ENCODE measurements around the gene RECQL5.
"Not testable (repeated sequence)": the region's sequence is repeated elsewhere in the genome, so short reads cannot be mapped to it uniquely, and the experiment has no call there.

Gene RECQL5

DNA sequence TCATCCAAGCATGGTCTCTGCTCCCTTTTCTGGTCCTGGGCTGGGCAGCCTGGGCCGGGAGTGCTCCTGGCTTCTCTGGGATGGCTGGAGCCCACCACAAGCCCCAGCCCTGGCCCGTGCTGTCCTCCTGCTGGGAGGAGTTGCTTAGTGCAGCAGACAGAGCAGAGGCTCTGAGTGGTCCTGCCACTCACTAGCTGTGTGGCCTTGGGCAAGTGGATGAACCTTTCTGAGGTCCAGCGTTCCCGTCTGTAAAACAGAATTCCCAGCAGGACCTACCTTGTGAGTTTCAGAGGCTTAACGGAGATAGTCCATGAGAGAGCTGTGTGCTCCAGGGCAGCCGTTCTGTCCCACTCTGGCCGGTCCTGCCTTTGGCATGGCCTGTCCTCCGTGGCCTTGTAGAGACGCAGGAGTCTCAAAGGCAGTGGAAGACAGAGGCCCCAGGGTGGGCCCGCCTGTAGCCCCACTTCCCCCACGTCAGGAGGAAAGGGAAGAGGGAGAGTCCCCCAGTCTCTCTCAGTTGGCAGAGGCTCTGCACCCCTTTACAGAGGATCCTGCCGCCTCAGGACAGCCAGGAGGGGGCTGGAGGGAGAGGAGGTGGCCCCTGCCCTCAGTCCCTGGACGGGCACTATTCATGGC is 71.6 kb downstream of the RECQL5 start:
- DNase-seq, result no peak

- no peak for DNase-seq
Measured at GRCh38 chr17:75594499-75595283, 72.3 kb downstream of the RECQL5 start.

GRCh38 chr17:75593430-75593829 is 73.5 kb downstream of the RECQL5 start:
- not testable (repeated sequence) for DNase-seq

DNA sequence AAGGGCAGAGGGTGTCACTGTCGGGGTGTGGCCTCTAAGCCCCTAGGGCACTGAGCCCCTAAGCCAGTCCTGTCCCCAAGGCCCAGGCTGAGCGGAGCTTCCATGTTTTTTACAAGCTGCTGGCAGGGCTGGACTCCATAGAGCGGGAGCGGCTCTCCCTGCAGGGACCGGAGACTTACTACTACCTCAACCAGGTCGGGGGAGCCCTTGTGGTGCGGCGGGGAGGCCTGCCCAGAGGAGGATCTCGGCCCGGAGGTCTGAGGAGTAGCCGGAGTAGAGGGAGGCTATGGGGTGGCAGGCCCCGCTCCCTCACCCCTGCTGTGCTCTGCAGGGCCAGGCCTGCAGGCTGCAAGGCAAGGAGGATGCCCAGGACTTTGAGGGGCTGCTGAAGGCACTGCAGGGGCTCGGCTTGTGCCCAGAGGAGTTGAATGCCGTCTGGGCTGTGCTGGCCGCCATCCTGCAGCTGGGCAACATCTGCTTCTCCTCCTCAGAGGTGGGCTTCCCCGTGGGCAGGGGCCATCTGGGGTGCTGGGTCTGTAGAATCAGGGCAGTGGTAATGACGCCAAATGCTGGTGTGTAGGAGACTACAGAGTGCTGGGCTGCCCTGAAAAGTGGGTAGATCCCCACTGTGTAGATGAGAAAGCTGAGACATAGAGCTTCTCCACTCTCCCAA is 74.5 kb downstream of the RECQL5 start:
- no peak for DNase-seq

DNA sequence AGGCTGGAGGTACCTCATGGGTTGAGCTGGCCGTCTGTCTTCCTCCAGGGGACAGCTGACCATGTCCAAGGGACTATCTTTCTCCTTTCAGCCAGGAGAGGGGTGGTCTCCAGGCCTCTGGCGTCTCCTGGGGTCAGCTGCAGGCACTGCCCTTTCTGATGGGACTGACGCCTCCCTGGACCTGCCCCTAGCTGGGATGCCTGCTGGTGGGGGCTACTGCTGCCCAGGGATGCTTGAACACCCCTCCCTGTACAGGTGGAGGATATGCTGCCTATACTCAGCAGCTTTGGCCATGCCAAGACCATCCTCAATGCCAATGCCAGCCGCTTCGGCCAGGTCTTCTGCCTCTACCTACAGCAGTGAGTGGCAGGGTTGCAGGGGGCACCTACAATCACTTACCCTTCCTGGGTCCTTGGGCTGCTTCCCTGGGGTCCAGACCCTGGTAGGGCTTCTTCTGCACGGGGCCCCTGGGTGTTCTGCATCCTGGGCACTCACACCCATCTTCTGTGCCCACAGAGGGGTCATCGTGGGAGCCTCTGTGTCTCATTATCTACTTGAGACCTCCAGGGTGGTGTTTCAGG is 75.1 kb downstream of the RECQL5 start:
- DNase-seq, result no peak

GRCh38 chr17:75590849-75591721 is 75.9 kb downstream of the RECQL5 start:
- DNase-seq, result no peak

- no peak for DNase-seq
Measured at GRCh38 chr17:75590314-75590761, 76.6 kb downstream of the RECQL5 start.

- DNase-seq, result peak in 5 of 51 donors; percentile 9 to 15 (median 12)
Measured at GRCh38 chr17:75589919-75590303, 77.0 kb downstream of the RECQL5 start.

- peak; percentile 36 to 97 (median 86) for DNase-seq
Measured at GRCh38 chr17:75589012-75589918, 77.7 kb downstream of the RECQL5 start.

DNA sequence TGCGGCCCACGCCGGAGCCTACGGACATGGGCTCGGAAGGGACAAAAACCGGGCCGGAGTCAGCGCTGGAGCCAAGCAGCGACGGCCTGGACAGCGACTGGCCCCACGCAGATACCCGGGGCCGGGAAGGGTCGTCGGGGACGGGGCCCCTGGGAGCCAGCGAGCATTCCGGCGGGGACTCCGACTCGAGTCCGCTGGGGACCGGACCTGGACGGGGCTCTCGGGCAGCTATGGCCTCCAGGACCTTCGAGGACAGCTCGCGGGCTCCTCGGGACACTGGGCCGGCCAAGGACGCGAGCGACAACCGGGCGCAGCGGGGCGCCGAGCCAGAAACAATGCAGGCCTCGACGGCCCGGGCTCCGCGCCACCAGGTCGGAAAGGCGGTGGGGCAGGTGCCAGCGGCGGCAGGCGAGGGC is 78.3 kb downstream of the RECQL5 start:
- DNase-seq, result peak in 25 of 51 donors; percentile 26 to 76 (median 50)

DNA sequence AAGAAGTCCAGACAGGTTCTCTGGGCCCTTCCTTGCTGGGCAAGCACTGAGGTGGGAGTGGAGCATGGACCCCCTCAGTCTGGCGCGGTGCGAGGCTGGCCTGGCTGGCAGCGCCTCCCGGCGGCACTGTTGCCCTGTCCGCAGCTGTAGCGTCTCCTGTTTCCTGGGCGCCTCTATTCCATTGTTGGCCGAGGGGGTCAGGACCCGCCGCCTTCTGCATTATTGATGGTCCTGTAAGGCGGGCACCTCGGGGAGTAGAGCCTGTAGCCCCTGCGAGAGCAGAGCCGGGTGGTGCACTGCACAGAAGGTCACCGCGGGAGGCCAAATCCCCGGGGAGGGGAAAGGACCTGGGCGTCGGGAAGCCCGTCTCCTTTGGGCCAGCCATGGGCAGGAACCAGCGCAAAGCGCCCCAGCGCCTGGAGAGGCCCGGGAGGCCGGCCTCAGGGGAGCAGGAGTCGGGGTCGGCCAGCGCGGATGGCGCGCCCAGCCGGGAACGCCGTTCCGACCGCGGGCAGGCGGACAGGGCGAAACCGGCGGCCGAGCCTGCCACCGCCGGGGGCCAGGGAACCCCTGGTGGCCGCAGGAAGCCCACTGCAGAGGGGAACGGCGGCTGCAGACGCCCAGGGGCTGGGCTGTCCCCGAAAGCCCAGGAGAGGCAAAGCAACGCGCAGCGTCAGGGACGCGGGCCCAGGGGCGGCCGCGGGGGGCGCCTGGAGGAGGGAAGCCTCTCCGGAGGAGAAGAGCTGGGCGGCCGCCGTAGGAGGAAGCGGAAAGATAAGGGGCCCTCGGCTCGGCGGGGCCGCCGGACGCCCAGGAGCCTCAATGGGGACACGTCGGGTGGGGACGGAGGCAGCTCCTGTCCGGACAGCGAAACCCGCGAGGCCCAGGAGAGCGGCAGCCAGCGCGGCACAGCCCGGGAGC is 79.0 kb downstream of the RECQL5 start, which contains the start of gene MYO15B:
Gene MYO15B (plus strand): TSS at position 126 of the 921 bp plus-strand sequence. CDS start 258 bp downstream, at position 384.
- peak in 39 of 51 donors; percentile 11 to 69 (median 42) for DNase-seq

GRCh38 chr17:75584849-75585175 is 82.1 kb downstream of the RECQL5 start:
- no peak for DNase-seq

DNA sequence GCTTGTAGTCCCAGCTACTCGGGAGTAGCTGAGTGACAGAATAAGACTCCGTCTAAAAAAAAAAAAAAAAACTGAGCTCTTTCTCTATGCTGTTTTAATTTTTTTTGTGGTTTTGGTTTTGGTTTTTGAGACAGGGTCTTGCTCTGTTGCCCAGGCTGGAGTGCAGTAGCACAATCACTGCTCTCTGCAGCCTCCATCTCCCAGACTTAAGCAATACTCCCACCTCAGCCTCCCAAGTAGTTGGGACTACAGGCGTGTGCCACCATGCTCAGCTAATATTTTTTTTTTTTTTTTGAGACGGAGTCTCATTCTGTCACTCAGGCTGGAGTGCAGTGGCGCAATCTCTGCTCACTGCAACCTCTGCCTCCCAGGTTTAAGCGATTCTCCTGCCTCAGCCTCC is 83.8 kb downstream of the RECQL5 start:
- DNase-seq, result not testable (repeated sequence)

DNA sequence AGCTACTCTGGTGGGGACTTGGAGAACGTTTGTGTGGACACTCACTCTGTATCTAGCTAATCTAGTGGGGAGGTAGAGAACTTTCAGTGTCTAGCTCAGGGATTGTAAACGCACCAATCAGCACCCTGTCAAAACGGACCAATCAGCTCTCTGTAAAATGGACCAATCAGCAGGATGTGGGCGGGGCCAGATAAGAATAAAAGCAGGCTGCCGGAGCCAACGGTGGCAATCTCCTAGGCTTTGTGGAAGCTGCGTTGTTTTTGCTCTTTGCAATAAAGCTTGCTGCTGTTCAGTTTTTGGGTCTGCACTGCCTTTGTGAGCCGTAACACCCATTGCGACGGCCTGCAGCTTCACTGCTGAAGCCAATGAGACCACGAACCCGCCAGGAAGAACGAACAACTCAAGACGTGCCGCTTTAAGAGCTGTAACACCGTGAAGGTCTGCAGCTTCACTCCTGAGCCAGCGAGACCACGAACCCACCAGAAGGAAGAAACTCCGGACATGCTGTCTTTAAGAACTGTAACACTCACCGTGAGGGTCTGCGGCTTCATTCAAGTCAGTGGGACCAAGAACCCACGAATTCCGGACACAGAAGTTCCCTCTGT is 85.7 kb downstream of the RECQL5 start:
- DNase-seq, result not testable (repeated sequence)
